CD14-positive monocyte (primary cell): ENCODE results near the gene ARAP2. TPM values are rescaled to one million over a fixed set of nuclear protein-coding genes. Genes with fewer than 3 reads are reported as not detected.
A peak's percentile ranks its signal among the peaks of the same experiment; 100 is the strongest.

Source experiments
- DNase-seq, 3 donors: peaks; one replicate each; pipeline ENCODE4 v3.0.0-alpha.2; 2011 to 2022
- H2AFZ ChIP-seq: 2 replicates; pipeline ENCODE4 v1.6.0; 2012; ENCODE audit warnings: mild to moderate bottlenecking, low read depth, low read length, inconsistent platforms; ENCODE audit not compliant: insufficient read depth, poor library complexity, severe bottlenecking
- H3K27ac ChIP-seq, 2 donors: 1 replicate in 1 of 2; 2 replicates in 1 of 2; pipeline ENCODE4 v1.5.1; 2012 to 2013; ENCODE audit warnings: low read length in 2 of 2, control low read depth in 1 of 2, inconsistent platforms in 1 of 2, low read depth in 1 of 2, mild to moderate bottlenecking in 1 of 2
- H3K27me3 ChIP-seq, 2 donors: one replicate each; pipeline versions ENCODE4 v1.6.0 to v1.6.1; 2011 to 2013; ENCODE audit warnings: low read length in 2 of 2; ENCODE audit not compliant: control insufficient read depth in 2 of 2, insufficient read depth in 2 of 2
- H3K36me3 ChIP-seq, 2 donors: replicated peaks in 1 of 2; 1 replicate in 1 of 2; 2 replicates in 1 of 2; pipeline versions ENCODE4 v1.5.1 to v1.6.1; 2012 to 2013; ENCODE audit warnings: low read length in 2 of 2, control low read depth in 1 of 2, inconsistent platforms in 1 of 2, mild to moderate bottlenecking in 1 of 2; ENCODE audit not compliant: insufficient read depth in 2 of 2, control insufficient read depth in 1 of 2
- H3K4me1 ChIP-seq, 2 donors: 1 replicate in 1 of 2; 2 replicates in 1 of 2; pipeline versions ENCODE4 v1.5.1 to v1.6.1; 2012 to 2013; ENCODE audit warnings: low read length in 2 of 2, control low read depth in 1 of 2, inconsistent platforms in 1 of 2, mild to moderate bottlenecking in 1 of 2, moderate library complexity in 1 of 2; ENCODE audit not compliant: insufficient read depth in 2 of 2, control insufficient read depth in 1 of 2
- H3K4me2 ChIP-seq: replicated peaks from 2 replicates; pipeline ENCODE3; 2012; ENCODE audit warnings: low read length, moderate library complexity, mild to moderate bottlenecking; ENCODE audit not compliant: poor library complexity, severe bottlenecking; ENCODE audit errors: extremely low read depth
- H3K4me3 ChIP-seq, 3 experiments: fragments of 200-600 bp in 1 of 3; sonication (generic) in 1 of 3; replicated peaks in 1 of 3; 1 replicate in 2 of 3; 2 replicates in 1 of 3; pipeline ENCODE4 v1.5.1; 2011 to 2013; ENCODE audit warnings: low read length in 3 of 3, mild to moderate bottlenecking in 3 of 3, control low read depth in 2 of 3, low read depth in 2 of 3, inconsistent platforms in 1 of 3, moderate library complexity in 1 of 3
- H3K79me2 ChIP-seq: 2 replicates; pipeline ENCODE4 v1.6.0; 2012; ENCODE audit warnings: mild to moderate bottlenecking, control low read depth, inconsistent platforms, low read length, moderate library complexity; ENCODE audit not compliant: insufficient read depth
- H3K9ac ChIP-seq: 2 replicates; pipeline ENCODE4 v1.6.0; 2017; ENCODE audit warnings: low read length, mild to moderate bottlenecking; ENCODE audit not compliant: insufficient read depth, poor library complexity, severe bottlenecking
- H3K9me3 ChIP-seq, 2 donors: replicated peaks in 1 of 2; 1 replicate in 1 of 2; 2 replicates in 1 of 2; pipeline versions ENCODE4 v1.5.1 to v1.6.1; 2012 to 2013; ENCODE audit warnings: low read length in 2 of 2, control low read depth in 1 of 2; ENCODE audit not compliant: control insufficient read depth in 1 of 2, insufficient read depth in 1 of 2
- H4K20me1 ChIP-seq: 2 replicates; pipeline ENCODE4 v1.6.0; 2012; ENCODE audit warnings: mild to moderate bottlenecking, low read length, control low read depth, moderate library complexity; ENCODE audit not compliant: insufficient read depth
- H3K27ac Mint-ChIP-seq, 7 donors: one replicate each; pipeline ENCODE4 v1.8.0; 2020; ENCODE audit warnings: mild to moderate bottlenecking in 7 of 7, mixed read lengths in 7 of 7, moderate library complexity in 6 of 7, inconsistent platforms in 2 of 7
- H3K27me3 Mint-ChIP-seq, 3 donors: one replicate each; pipeline ENCODE4 v1.8.0; 2021 to 2022; ENCODE audit warnings: low read depth in 3 of 3, mild to moderate bottlenecking in 3 of 3, mixed read lengths in 3 of 3, moderate library complexity in 3 of 3, inconsistent platforms in 1 of 3
- H3K36me3 Mint-ChIP-seq, 2 donors: one replicate each; pipeline ENCODE4 v1.8.0; 2020; ENCODE audit warnings: mixed read lengths in 2 of 2, inconsistent platforms in 1 of 2, mild to moderate bottlenecking in 1 of 2
- H3K4me1 Mint-ChIP-seq: one replicate; pipeline ENCODE4 v1.8.0; 2020; ENCODE audit warnings: mild to moderate bottlenecking, mixed read lengths
- H3K4me3 Mint-ChIP-seq, 2 donors: one replicate each; pipeline ENCODE4 v1.8.0; 2020; ENCODE audit warnings: mild to moderate bottlenecking in 2 of 2, mixed read lengths in 2 of 2, moderate library complexity in 1 of 2
- H3K9me3 Mint-ChIP-seq, 7 donors: one replicate each; pipeline ENCODE4 v1.8.0; 2020 to 2022; ENCODE audit warnings: mixed read lengths in 7 of 7, mild to moderate bottlenecking in 6 of 7, moderate library complexity in 6 of 7, inconsistent platforms in 2 of 7
- WGBS: methylation state at CpG from one replicate; pipeline ENCODE4 v1.1.5; 2013; ENCODE audit warnings: missing lambda C conversion rate; ENCODE audit not compliant: insufficient coverage; 5-methylcytosine and 5-hydroxymethylcytosine counted together
- intact Hi-C, 2 donors: fragments of 100-400 bp; cut with micrococcal nuclease; formaldehyde crosslinking; loops; one replicate each; pipeline versions ENCODE4 v1.15.0 to v1.15.1; 2023
- polyA minus RNA-seq: library from RNA; depleted of rRNA, polyadenylated mRNA; stranded (reverse); fragments of >200 nt; gene quantifications from 2 replicates; pipeline ENCODE4 v1.2.3, GENCODE V29; 2012
- polyA plus RNA-seq, 3 donors: library from polyadenylated mRNA; depleted of rRNA in 1 of 3; unstranded in 2 of 3; stranded (reverse) in 1 of 3; fragments of 300-500 nt in 2 of 3; fragments of >200 nt in 1 of 3; fragmentation: Illumina TruSeq in 2 of 3; gene quantifications; 1 replicate in 2 of 3; 2 replicates in 1 of 3; pipeline ENCODE4 v1.2.3, GENCODE V29; 2012 to 2021
- total RNA-seq, 12 experiments: library from RNA in 1 of 12; stranded (reverse) in 1 of 12; fragments of 120-200 nt in 1 of 12; gene quantifications; one replicate each; pipeline ENCODE4 v1.2.4 and lab custom pipeline; 2013 to 2026; ENCODE audit warnings: mixed read lengths in 6 of 12, inconsistent platforms in 1 of 12
- TF ChIP-seq, protein P1 (sequence below): fragments of 200-600 bp; IDR thresholded peaks from one replicate; pipeline ENCODE4 v1.8.0; 2022; ENCODE audit warnings: antibody characterized with exemption, mild to moderate bottlenecking

ARAP2 gene, protein sequence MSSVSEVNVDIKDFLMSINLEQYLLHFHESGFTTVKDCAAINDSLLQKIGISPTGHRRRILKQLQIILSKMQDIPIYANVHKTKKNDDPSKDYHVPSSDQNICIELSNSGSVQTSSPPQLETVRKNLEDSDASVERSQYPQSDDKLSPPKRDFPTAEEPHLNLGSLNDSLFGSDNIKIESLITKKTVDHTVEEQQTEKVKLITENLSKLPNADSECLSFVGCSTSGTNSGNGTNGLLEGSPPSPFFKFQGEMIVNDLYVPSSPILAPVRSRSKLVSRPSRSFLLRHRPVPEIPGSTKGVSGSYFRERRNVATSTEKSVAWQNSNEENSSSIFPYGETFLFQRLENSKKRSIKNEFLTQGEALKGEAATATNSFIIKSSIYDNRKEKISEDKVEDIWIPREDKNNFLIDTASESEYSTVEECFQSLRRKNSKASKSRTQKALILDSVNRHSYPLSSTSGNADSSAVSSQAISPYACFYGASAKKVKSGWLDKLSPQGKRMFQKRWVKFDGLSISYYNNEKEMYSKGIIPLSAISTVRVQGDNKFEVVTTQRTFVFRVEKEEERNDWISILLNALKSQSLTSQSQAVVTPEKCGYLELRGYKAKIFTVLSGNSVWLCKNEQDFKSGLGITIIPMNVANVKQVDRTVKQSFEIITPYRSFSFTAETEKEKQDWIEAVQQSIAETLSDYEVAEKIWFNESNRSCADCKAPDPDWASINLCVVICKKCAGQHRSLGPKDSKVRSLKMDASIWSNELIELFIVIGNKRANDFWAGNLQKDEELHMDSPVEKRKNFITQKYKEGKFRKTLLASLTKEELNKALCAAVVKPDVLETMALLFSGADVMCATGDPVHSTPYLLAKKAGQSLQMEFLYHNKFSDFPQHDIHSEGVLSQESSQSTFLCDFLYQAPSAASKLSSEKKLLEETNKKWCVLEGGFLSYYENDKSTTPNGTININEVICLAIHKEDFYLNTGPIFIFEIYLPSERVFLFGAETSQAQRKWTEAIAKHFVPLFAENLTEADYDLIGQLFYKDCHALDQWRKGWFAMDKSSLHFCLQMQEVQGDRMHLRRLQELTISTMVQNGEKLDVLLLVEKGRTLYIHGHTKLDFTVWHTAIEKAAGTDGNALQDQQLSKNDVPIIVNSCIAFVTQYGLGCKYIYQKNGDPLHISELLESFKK (N-terminal part only)
- total RNA-seq (2013) = 51.1 TPM
- polyA plus RNA-seq (10 to 100 TPM in 1 of 3 donors, 1 to 10 TPM in 2; 4.6 to 17.7 (median 5.6) TPM), polyA minus RNA-seq (21.6 and 21.9 TPM in 2 replicates), total RNA-seq (lab: John Stamatoyannopoulos, UW) (46.0 to 151 (median 125) reads per million in 11 experiments)

DNA sequence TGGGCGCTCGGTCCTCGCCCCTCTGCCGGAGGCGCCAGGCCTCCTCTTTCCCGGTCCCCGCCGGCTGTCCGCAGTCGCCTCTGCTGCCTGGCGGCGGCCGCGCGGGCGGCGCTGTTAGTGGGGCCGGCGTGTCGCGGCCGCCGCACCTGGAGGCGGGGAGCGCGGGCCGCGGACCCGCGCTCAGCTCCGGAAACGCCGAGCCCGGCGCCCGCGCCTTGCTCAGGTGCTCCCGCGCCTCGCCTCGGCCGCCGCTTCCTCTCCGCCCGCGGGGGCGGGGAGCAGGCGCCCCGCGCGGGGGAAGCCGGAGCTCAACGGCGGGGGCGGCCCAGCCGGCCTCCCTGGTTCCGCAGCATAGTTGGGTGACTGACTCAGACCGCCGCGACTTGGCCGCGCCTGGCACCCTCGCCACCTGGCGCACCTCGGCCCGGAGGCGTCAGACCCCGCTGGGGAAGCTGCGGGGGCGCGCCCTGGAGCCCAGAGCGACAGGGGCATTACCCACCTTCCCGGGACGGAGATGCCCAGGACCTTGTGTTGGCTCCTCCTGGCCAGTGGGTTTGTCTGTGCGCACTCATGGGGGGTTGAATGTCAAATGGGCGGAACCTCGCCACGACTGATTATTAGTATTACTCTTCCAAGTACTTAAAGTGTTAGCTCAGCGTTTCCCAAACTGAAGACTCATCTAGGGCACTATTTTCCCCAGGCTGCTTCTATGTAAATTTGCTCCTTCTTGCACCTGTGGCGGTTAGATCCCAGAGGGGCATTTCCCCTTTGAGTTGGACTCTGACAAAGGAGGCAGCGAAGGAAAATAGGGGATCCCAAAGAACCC, at the start of gene ARAP2:
Gene ARAP2, minus strand, starts transcription at position 258 of the 826 bp plus-strand sequence. CDS start 15,028 bp downstream, outside the sequence.
- Histone ChIP-seq H4K20me1 (peaks cover 4% of the 10 kb centered on the region), H3K27ac (peak within 1 kb of the TSS; percentile 77 to 86), H2AFZ (peak within 1 kb of the TSS; percentile 89), H3K4me3 (peak within 1 kb of the TSS; percentile 78 to 98 (median 92)), H3K9me3 (no peaks in the 10 kb centered on the region), H3K79me2 (peaks cover 46% of the 10 kb centered on the region), H3K36me3 (no peaks in the 10 kb centered on the region), H3K9ac (peak within 1 kb of the TSS; percentile 92), H3K4me1 (peaks cover 22 to 32% of the 10 kb centered on the region in 2 donors), H3K4me2 (peak within 1 kb of the TSS; percentile 87), H3K27me3 (no peaks in the 10 kb centered on the region)
- intact Hi-C loops = loop anchor here (5.0 to 10.0 kb wide), 2 partner anchors 78 to 80 kb away; no protein-coding TSS in a partner anchor
- Mint-ChIP-seq H3K27me3 (peaks cover 0 to 10% (median 4%) of the 10 kb centered on the region in 3 donors), H3K27ac (peak within 1 kb of the TSS; percentile 79 to 94 (median 90)), H3K4me1 (peaks cover 32% of the 10 kb centered on the region), H3K36me3 (peaks cover 0 to under 1% of the 10 kb centered on the region in 2 donors), H3K4me3 (peak within 1 kb of the TSS; percentile 96), H3K9me3 (peaks cover 0 to 3% (median 0%) of the 10 kb centered on the region in 7 donors)
- DNase-seq = peak; percentile 42 to 67 (median 64)
- under 1% methylated on average over 74 of the region's 81 CpGs for WGBS
- TF ChIP-seq, protein P1, sequence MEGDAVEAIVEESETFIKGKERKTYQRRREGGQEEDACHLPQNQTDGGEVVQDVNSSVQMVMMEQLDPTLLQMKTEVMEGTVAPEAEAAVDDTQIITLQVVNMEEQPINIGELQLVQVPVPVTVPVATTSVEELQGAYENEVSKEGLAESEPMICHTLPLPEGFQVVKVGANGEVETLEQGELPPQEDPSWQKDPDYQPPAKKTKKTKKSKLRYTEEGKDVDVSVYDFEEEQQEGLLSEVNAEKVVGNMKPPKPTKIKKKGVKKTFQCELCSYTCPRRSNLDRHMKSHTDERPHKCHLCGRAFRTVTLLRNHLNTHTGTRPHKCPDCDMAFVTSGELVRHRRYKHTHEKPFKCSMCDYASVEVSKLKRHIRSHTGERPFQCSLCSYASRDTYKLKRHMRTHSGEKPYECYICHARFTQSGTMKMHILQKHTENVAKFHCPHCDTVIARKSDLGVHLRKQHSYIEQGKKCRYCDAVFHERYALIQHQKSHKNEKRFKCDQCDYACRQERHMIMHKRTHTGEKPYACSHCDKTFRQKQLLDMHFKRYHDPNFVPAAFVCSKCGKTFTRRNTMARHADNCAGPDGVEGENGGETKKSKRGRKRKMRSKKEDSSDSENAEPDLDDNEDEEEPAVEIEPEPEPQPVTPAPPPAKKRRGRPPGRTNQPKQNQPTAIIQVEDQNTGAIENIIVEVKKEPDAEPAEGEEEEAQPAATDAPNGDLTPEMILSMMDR = no peak
